HepG2 (cell line): ENCODE data around the gene EPHA6. TPM values are rescaled to one million over a fixed set of nuclear protein-coding genes. Genes with fewer than 3 reads are reported as not detected.
A peak's percentile ranks its signal among the peaks of the same experiment; 100 is the strongest.

Experiments used
- CTCF ChIP-seq: sonication (generic); formaldehyde crosslinking; IDR thresholded peaks from 2 replicates; pipeline ENCODE4 v1.5.0; 2020; ENCODE audit warnings: mild to moderate bottlenecking, missing genetic modification reagents, moderate library complexity
- KDM2A ChIP-seq: sonication (generic); formaldehyde crosslinking; IDR thresholded peaks from 2 replicates; pipeline ENCODE4 v1.4.0; 2020; ENCODE audit warnings: low read depth, missing genetic modification reagents, borderline replicate concordance
- SALL1 ChIP-seq: sonication (generic); formaldehyde crosslinking; IDR thresholded peaks from 2 replicates; pipeline ENCODE4 v1.8.0; 2022; ENCODE audit warnings: mild to moderate bottlenecking, missing genetic modification reagents
- TOPORS ChIP-seq: sonication (generic); formaldehyde crosslinking; IDR thresholded peaks from 2 replicates; pipeline ENCODE4 v1.8.0; 2023; ENCODE audit warnings: mild to moderate bottlenecking, missing genetic modification reagents
- ZNF569 ChIP-seq: sonication (generic); formaldehyde crosslinking; IDR thresholded peaks from 2 replicates; pipeline ENCODE4 v1.5.0; 2020; ENCODE audit warnings: mild to moderate bottlenecking, missing genetic modification reagents, moderate library complexity, borderline replicate concordance
- polyA plus RNA-seq, 8 experiments: library from polyadenylated mRNA; depleted of rRNA in 3 of 8; stranded (reverse) in 7 of 8; unstranded in 1 of 8; fragments of >200 nt; fragmentation: Illumina TruSeq in 4 of 8; extraction: Trizol in 4 of 8; gene quantifications; 2 replicates each; pipeline versions ENCODE4 v1.2.1 to v1.2.3, GENCODE V29; 2011 to 2016; ENCODE audit warnings: low read depth in 4 of 8, missing spikeins in 1 of 8, mixed read lengths in 1 of 8; ENCODE audit not compliant: insufficient read depth in 1 of 8
- total RNA-seq, 5 experiments: library from RNA; depleted of rRNA; stranded (reverse); fragments of >200 nt; fragmentation: Illumina TruSeq; extraction: Trizol; gene quantifications; 2 replicates each; pipeline ENCODE4 v1.2.3, GENCODE V29; 2016; ENCODE audit warnings: low read depth in 1 of 5
- TF ChIP-seq, protein P1 (sequence below): sonication (generic); formaldehyde crosslinking; IDR thresholded peaks from 2 replicates; pipeline ENCODE4 v1.5.0; 2020; ENCODE audit warnings: mild to moderate bottlenecking, missing genetic modification reagents, borderline replicate concordance
- TF ChIP-seq, protein P2 (sequence below): sonication (generic); formaldehyde crosslinking; IDR thresholded peaks from 2 replicates; pipeline ENCODE4 v1.8.0; 2022; ENCODE audit warnings: mild to moderate bottlenecking, missing genetic modification reagents, moderate library complexity
- TF ChIP-seq, protein P3 (sequence below): sonication (generic); formaldehyde crosslinking; IDR thresholded peaks from 2 replicates; pipeline ENCODE4 v1.5.0; 2020; ENCODE audit warnings: missing genetic modification reagents, mild to moderate bottlenecking, borderline replicate concordance

The EPHA6 gene
- total and polyA plus RNA-seq, 2 of the 13 experiments (the other 11 are each of a cell fraction or from before 2014, with no cell fraction given), result not detected

DNA sequence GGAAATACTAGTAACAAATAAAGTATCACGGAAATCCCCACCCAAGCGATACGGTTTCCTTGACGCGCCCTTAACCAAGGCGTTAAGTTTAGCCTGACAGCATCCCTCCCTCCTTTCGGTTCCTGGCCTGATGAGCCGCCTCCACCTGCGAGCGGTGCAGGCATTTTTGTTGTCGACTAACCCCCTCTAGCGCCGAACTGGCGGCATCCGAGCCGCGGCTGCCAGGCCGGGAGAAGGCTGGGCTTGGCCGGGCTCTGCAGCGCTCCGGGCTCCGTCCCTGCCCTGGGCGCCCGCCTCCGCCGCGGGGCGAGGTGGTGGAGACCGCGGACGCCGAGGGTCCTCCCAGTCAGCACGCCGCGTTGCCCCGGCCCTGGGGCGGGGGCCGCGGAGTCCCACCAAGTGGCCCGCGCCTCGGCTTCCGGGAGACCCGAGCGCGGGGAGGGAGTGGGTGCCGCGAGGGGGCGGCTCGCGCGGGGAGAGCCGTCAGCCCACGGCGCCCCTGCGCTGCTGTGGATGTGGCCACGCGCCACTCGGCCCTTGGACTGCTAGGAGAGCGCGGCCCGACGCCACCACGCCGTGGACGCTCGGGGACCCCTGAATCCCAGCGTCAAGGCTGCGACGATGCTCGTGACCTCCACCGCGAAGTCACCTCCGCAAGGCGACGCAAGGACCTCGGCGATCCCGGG is 1.1 kb upstream of the EPHA6 start (continued):
- TF ChIP-seq, protein P1, sequence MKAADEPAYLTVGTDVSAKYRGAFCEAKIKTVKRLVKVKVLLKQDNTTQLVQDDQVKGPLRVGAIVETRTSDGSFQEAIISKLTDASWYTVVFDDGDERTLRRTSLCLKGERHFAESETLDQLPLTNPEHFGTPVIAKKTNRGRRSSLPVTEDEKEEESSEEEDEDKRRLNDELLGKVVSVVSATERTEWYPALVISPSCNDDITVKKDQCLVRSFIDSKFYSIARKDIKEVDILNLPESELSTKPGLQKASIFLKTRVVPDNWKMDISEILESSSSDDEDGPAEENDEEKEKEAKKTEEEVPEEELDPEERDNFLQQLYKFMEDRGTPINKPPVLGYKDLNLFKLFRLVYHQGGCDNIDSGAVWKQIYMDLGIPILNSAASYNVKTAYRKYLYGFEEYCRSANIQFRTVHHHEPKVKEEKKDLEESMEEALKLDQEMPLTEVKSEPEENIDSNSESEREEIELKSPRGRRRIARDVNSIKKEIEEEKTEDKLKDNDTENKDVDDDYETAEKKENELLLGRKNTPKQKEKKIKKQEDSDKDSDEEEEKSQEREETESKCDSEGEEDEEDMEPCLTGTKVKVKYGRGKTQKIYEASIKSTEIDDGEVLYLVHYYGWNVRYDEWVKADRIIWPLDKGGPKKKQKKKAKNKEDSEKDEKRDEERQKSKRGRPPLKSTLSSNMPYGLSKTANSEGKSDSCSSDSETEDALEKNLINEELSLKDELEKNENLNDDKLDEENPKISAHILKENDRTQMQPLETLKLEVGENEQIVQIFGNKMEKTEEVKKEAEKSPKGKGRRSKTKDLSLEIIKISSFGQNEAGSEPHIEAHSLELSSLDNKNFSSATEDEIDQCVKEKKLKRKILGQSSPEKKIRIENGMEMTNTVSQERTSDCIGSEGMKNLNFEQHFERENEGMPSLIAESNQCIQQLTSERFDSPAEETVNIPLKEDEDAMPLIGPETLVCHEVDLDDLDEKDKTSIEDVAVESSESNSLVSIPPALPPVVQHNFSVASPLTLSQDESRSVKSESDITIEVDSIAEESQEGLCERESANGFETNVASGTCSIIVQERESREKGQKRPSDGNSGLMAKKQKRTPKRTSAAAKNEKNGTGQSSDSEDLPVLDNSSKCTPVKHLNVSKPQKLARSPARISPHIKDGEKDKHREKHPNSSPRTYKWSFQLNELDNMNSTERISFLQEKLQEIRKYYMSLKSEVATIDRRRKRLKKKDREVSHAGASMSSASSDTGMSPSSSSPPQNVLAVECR (CRISPR knock-in tag), result peak; percentile 25; the same call in 1 of the 2 replicates
- TF ChIP-seq, protein P2, sequence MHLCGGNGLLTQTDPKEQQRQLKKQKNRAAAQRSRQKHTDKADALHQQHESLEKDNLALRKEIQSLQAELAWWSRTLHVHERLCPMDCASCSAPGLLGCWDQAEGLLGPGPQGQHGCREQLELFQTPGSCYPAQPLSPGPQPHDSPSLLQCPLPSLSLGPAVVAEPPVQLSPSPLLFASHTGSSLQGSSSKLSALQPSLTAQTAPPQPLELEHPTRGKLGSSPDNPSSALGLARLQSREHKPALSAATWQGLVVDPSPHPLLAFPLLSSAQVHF (CRISPR knock-in tag), result 0 out of 2 replicates have a peak, but pooled peaks have one; percentile 34
- TF ChIP-seq, protein P3, sequence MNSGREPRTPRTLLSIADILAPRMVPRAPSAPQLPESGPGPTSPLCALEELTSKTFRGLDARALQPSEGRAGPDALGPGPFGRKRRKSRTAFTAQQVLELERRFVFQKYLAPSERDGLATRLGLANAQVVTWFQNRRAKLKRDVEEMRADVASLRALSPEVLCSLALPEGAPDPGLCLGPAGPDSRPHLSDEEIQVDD (CRISPR knock-in tag), result 0 out of 2 replicates have a peak, but pooled peaks have one; percentile 53
- no peak for TF ChIP-seq ZNF569
- TF ChIP-seq CTCF (CRISPR knock-in tag), result peak; percentile 89
- peak; percentile 77 for TF ChIP-seq KDM2A (CRISPR knock-in tag)
- peak; percentile 61; the same call in 1 of the 2 replicates for TF ChIP-seq SALL1 (CRISPR knock-in tag)
- 0 out of 2 replicates have a peak, but pooled peaks have one; percentile 28 for TF ChIP-seq TOPORS (CRISPR knock-in tag)
